HG03039 (cell line): ENCODE data around the gene TMEM54.

ENCODE experiments used
- ATAC-seq: cut with Tn5 transposase; IDR thresholded peaks from one replicate; pipeline ENCODE4 v1.9.1; 2021; ENCODE audit warnings: mild to moderate bottlenecking, moderate library complexity; ENCODE audit not compliant: unreplicated experiment

Gene TMEM54

GRCh38 chr1:32864375-32865019, 36.7 kb downstream of the TMEM54 start:
- ATAC-seq: no peak

- no peak for ATAC-seq
These were observed 37.3 kb downstream of the TMEM54 start for GRCh38 chr1:32863881-32864245.

GRCh38 chr1:32863218-32863880, 37.8 kb downstream of the TMEM54 start:
- ATAC-seq: no peak

GRCh38 chr1:32861904-32862695, 39.1 kb downstream of the TMEM54 start:
- no peak for ATAC-seq

- no peak for ATAC-seq
These were observed 40.6 kb downstream of the TMEM54 start for GRCh38 chr1:32860566-32860965.

- ATAC-seq: no peak
These were observed 41.3 kb downstream of the TMEM54 start for GRCh38 chr1:32859915-32860314.

- ATAC-seq: no peak
These were observed 42.4 kb downstream of the TMEM54 start for GRCh38 chr1:32858791-32859190.

GRCh38 chr1:32858136-32858535, 43.1 kb downstream of the TMEM54 start:
- no peak for ATAC-seq

GRCh38 chr1:32855861-32856617, 45.1 kb downstream of the TMEM54 start:
- ATAC-seq: no peak

GRCh38 chr1:32848354-32849063, 52.7 kb downstream of the TMEM54 start:
- ATAC-seq: no peak
